ENCODE measurements around the gene PEG3.

DNA sequence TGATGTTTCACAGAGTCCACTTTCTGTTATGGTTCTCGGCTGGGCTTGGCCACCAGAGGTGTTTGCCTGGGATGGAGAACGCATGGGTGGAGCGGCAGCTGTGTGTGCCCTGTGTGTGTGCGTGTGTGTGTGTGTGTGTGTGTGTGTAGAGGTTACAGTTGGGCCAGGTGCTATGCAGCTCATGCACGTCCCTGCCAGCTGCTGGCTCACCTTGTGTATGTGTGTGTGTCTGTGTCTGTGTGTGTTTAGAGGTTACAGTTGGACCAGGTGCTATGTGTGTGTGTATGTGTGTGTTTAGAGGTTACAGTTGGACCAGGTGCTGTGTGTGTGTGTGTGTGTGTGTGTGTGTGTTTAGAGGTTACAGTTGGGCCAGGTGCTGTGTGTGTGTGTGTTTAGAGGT is 33.0 kb upstream of the PEG3 start:
- TF ChIP-seq, protein P1, sequence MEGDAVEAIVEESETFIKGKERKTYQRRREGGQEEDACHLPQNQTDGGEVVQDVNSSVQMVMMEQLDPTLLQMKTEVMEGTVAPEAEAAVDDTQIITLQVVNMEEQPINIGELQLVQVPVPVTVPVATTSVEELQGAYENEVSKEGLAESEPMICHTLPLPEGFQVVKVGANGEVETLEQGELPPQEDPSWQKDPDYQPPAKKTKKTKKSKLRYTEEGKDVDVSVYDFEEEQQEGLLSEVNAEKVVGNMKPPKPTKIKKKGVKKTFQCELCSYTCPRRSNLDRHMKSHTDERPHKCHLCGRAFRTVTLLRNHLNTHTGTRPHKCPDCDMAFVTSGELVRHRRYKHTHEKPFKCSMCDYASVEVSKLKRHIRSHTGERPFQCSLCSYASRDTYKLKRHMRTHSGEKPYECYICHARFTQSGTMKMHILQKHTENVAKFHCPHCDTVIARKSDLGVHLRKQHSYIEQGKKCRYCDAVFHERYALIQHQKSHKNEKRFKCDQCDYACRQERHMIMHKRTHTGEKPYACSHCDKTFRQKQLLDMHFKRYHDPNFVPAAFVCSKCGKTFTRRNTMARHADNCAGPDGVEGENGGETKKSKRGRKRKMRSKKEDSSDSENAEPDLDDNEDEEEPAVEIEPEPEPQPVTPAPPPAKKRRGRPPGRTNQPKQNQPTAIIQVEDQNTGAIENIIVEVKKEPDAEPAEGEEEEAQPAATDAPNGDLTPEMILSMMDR (IDR thresholded peaks at IDR 0.05): no peak
- TF ChIP-seq EZH2 (IDR thresholded peaks at IDR 0.05) (no peak), EZH2phosphoT487 (IDR thresholded peaks at IDR 0.05) (no peak)

Measured in neural progenitor cell (in vitro differentiated cells).